Measurements from ENCODE around the gene MESP1. TPM values are rescaled to one million over a fixed set of nuclear protein-coding genes. Genes with fewer than 3 reads are reported as not detected.

Gene MESP1
- total RNA-seq, 1 experiment from 2014 or later, result 6.4 TPM

DNA sequence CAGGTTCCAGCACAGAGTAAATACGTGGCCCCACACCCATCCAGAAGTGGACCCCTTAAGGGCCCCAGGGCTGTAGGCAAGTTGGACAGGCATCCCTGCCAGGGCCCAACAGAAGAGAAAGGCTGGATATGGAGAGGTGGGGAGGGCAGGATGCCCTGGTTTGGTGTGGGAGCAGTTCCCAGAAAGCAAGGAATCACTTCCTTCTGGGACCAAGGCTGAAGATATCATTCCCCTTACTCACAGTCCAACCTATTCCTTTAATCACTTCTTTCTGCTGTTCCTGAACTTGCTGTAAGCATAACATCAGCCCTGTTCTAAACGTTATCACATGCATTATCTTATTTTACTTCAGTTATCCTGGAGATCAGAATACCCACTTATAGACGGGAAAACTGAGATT, 19.0 kb upstream of the MESP1 start:
- ChIA-PET POLR2A (no interaction called here), CTCF (interaction anchor here (0.9 kb wide), 1 partner anchor 29 kb away, joined by 4 read pairs; no protein-coding TSS in a partner anchor)
- H3K27ac ChIP-seq (ENCODE audit: low read length), result no peak overlapping the region
- no peaks in the 10 kb centered on the region for H3K4me1 ChIP-seq (ENCODE audit: control insufficient read depth, insufficient read depth, low read length)
- no peaks in the 10 kb centered on the region for H3K36me3 ChIP-seq (ENCODE audit: control insufficient read depth, insufficient read depth, low read length)
- BruUV-seq (replicated peaks), result no TSS peak
- in situ Hi-C loops (cut with HindIII; ENCODE audit: low pct_unique_long_range_greater_than_20kb, low sequenced_read_pairs) (no loop called here), intact Hi-C loops (cut with micrococcal nuclease; ENCODE audit: unreplicated experiment) (no loop called here)
- DNase-seq (ENCODE audit: low read depth, low spot score), result no peak
- no peak overlapping the region for H3K4me3 ChIP-seq (ENCODE audit: low read depth in 2 of 2, low read length in 2 of 2)
- no peaks in the 10 kb centered on the region for H3K27me3 ChIP-seq (ENCODE audit: control insufficient read depth, insufficient read depth, low read length)
- no peak for ATAC-seq
- no peaks in the 10 kb centered on the region for H3K9me3 ChIP-seq (ENCODE audit: control insufficient read depth, insufficient read depth, low read depth, low read length)
- TF ChIP-seq TCF7L2 (IDR thresholded peaks at IDR 0.05; ENCODE audit: low read depth, low read length), result no peak
- TF ChIP-seq, protein P1, sequence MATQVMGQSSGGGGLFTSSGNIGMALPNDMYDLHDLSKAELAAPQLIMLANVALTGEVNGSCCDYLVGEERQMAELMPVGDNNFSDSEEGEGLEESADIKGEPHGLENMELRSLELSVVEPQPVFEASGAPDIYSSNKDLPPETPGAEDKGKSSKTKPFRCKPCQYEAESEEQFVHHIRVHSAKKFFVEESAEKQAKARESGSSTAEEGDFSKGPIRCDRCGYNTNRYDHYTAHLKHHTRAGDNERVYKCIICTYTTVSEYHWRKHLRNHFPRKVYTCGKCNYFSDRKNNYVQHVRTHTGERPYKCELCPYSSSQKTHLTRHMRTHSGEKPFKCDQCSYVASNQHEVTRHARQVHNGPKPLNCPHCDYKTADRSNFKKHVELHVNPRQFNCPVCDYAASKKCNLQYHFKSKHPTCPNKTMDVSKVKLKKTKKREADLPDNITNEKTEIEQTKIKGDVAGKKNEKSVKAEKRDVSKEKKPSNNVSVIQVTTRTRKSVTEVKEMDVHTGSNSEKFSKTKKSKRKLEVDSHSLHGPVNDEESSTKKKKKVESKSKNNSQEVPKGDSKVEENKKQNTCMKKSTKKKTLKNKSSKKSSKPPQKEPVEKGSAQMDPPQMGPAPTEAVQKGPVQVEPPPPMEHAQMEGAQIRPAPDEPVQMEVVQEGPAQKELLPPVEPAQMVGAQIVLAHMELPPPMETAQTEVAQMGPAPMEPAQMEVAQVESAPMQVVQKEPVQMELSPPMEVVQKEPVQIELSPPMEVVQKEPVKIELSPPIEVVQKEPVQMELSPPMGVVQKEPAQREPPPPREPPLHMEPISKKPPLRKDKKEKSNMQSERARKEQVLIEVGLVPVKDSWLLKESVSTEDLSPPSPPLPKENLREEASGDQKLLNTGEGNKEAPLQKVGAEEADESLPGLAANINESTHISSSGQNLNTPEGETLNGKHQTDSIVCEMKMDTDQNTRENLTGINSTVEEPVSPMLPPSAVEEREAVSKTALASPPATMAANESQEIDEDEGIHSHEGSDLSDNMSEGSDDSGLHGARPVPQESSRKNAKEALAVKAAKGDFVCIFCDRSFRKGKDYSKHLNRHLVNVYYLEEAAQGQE (IDR thresholded peaks at IDR 0.05; ENCODE audit: insufficient read depth in 1 of 2, low read depth in 2 of 2, low read length in 1 of 2), result no peak
- TF ChIP-seq POLR2AphosphoS5 (IDR thresholded peaks at IDR 0.05; ENCODE audit: low read depth, low read length), result no peak
- TF ChIP-seq SIN3A (IDR thresholded peaks at IDR 0.05; ENCODE audit: borderline replicate concordance, insufficient read depth, low read depth, low read length), result no peak
- TF ChIP-seq, protein P2, sequence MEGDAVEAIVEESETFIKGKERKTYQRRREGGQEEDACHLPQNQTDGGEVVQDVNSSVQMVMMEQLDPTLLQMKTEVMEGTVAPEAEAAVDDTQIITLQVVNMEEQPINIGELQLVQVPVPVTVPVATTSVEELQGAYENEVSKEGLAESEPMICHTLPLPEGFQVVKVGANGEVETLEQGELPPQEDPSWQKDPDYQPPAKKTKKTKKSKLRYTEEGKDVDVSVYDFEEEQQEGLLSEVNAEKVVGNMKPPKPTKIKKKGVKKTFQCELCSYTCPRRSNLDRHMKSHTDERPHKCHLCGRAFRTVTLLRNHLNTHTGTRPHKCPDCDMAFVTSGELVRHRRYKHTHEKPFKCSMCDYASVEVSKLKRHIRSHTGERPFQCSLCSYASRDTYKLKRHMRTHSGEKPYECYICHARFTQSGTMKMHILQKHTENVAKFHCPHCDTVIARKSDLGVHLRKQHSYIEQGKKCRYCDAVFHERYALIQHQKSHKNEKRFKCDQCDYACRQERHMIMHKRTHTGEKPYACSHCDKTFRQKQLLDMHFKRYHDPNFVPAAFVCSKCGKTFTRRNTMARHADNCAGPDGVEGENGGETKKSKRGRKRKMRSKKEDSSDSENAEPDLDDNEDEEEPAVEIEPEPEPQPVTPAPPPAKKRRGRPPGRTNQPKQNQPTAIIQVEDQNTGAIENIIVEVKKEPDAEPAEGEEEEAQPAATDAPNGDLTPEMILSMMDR (IDR thresholded peaks at IDR 0.05), result no peak

DNA sequence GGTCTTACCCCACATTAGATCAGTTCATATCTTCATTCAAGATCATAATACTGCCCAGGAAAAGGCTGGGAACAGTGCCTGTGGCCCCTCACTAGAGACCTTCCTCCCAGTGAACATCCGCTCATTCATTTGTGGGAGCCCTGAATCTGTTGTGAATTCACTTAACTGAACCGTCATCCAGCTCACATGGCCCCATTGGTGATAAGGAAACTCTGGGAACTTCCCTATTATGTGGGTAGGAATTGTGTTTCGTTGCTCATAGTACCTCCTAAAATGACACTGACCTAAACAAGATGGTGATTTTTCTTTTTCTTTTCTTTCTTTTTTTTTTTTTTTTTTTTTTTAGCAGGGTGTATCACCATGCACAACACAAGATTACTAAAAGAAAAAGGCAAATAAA, 18.3 kb upstream of the MESP1 start:
- intact Hi-C loops (cut with micrococcal nuclease; ENCODE audit: unreplicated experiment), result no loop called here
- Histone ChIP-seq H3K36me3 (ENCODE audit: control insufficient read depth, insufficient read depth, low read length) (no peaks in the 10 kb centered on the region), H3K9me3 (ENCODE audit: control insufficient read depth, insufficient read depth, low read depth, low read length) (no peaks in the 10 kb centered on the region), H3K4me1 (ENCODE audit: control insufficient read depth, insufficient read depth, low read length) (no peaks in the 10 kb centered on the region), H3K27ac (ENCODE audit: low read length) (no peak overlapping the region), H3K27me3 (ENCODE audit: control insufficient read depth, insufficient read depth, low read length) (no peaks in the 10 kb centered on the region), H3K4me3 (ENCODE audit: low read depth in 2 of 2, low read length in 2 of 2) (no peak overlapping the region)
- no TSS peak for BruUV-seq (replicated peaks)
- TF ChIP-seq POLR2AphosphoS5 (IDR thresholded peaks at IDR 0.05; ENCODE audit: low read depth, low read length), result no peak
- TF ChIP-seq, protein P1 (IDR thresholded peaks at IDR 0.05; ENCODE audit: insufficient read depth in 1 of 2, low read depth in 2 of 2, low read length in 1 of 2), result no peak
- TF ChIP-seq SIN3A (IDR thresholded peaks at IDR 0.05; ENCODE audit: borderline replicate concordance, insufficient read depth, low read depth, low read length), result no peak
- no peak for TF ChIP-seq TCF7L2 (IDR thresholded peaks at IDR 0.05; ENCODE audit: low read depth, low read length)
- TF ChIP-seq, protein P2 (IDR thresholded peaks at IDR 0.05), result no peak
- in situ Hi-C loops (cut with HindIII; ENCODE audit: low pct_unique_long_range_greater_than_20kb, low sequenced_read_pairs), result no loop called here
- ATAC-seq, result no peak
- DNase-seq (ENCODE audit: low read depth, low spot score), result no peak
- POLR2A ChIA-PET, result no interaction called here
- CTCF ChIA-PET, result interaction anchor here (0.6 kb wide), 1 partner anchor 347 kb away, joined by 4 read pairs; no protein-coding TSS in a partner anchor
